HuH-7 (cell line): ENCODE data around the gene MRPS12.
"Not testable (repeated sequence)": the region's sequence is repeated elsewhere in the genome, so short reads cannot be mapped to it uniquely, and the experiment has no call there.

Experiments used
- DNase-seq: peaks from one replicate; pipeline ENCODE4 v3.0.0; 2011; ENCODE audit warnings: low spot score

MRPS12 gene

DNA sequence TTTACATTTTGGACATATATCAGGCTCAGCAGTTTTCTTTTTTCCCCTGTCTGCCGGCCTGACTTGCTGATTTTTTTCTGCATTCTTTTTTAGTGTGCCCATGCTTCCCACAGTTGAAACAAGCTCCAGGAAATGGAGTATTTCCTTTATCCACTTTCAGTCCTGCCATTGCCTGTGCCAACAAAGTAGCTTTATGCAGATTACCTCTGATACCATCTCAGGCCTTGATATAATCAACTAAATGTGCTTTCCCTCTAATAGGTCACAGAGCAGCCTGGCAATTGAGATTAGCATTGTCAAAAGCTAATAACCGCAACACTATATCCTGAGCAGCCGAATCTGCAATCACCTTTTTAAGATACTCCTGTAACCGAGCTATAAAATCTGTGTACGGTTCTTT lies 9.2 kb downstream of the MRPS12 start:
- no peak for DNase-seq

DNA sequence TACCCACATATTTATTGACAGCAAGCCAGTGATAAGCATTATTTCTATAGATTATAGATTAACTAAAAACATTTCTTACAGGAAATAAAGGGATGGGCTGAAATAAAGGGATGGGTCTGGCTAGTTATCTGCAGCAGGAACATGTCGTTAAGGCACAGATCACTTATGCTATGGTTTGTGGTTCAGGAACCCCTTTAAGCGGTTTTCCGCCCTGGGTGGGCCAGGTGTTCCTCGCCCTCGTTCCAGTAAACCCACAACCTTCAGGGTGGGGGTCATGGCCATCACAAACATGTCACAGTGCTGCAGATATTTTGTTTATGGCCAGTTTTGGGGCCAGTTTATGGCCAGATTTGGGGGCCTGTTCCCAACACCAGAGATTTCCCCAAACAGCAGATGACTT lies 10.7 kb downstream of the MRPS12 start:
- not testable (repeated sequence) for DNase-seq

DNA sequence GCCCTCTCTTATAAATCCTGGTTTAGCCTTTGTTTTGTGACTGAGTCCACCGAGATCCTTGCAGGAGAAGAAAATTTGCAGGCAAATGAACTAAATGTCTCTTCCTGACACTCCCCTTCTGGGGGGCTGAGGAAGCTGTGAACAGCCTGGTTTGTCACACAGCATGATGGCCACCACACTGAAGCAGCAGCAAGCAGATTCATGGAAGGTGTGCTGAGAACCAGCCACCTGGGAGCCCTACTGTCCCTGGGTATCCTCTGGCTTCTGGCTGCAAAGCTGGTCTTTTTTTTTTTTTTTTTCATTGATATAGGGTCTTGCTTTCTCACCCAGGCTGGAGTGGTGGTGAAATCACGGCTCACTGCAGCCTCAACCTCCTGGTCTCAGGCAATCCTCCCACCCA lies 11.2 kb downstream of the MRPS12 start:
- DNase-seq = no peak

DNA sequence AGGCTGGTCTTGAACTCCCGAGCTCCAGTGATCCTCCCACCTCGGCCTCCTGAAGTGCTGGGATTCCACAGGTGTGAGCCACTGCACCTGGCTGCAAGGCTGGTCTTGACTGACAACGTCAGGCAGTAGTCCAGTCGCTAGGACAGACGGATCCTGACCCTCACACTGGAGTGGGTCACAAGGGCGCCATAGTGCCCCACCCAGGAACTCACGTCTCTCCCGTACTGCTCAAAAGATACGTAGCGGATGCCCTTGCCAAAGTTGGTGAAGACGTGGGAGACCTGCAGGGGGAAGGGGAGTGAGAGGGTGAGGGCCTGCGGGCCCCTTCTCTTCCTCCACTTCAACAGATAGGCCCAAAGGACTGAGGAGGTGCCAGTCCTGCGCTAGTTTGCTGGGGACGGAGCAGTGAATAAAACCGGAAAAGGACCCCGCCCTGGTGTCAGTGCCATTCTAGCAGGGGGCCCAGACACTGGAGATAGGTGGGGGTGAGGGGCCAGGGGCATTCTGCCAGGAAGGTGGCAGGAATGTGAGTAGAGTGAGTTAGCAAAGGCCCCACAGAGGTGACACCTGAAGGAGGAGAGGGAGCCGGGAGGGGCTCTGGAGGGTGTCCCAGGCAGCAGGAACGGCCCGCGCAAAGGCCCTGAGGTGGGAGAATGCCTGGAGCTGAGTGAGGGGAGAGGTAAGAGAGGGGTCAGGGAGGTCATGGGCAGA lies 11.9 kb downstream of the MRPS12 start:
- DNase-seq = no peak

DNA sequence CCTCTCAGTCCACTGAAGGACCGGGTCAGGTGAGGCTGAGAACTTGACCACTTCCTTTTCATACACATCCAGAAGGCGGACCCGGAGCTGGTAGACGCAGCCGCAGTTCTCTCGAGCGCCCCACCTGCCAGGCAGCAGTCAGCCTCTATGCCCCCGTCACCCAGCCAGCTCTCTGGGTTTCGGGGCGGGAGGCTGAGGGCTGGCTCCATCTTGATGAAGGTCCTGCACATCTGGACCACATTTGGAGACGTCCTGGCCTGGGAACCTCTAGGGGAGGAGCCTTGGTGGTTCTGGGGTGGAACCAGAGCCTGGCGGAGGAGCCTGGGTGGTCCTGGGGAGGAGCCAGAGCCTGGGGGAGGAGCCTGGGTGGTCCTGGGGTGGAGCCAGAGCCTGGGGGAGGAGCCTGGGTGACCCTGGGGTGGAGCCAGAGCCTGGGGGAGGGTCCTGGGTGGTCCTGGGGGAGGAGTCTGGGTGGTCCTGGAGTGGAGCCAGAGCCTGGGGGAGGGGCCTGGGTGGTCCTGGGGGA lies 14.3 kb downstream of the MRPS12 start:
- DNase-seq = no peak

DNA sequence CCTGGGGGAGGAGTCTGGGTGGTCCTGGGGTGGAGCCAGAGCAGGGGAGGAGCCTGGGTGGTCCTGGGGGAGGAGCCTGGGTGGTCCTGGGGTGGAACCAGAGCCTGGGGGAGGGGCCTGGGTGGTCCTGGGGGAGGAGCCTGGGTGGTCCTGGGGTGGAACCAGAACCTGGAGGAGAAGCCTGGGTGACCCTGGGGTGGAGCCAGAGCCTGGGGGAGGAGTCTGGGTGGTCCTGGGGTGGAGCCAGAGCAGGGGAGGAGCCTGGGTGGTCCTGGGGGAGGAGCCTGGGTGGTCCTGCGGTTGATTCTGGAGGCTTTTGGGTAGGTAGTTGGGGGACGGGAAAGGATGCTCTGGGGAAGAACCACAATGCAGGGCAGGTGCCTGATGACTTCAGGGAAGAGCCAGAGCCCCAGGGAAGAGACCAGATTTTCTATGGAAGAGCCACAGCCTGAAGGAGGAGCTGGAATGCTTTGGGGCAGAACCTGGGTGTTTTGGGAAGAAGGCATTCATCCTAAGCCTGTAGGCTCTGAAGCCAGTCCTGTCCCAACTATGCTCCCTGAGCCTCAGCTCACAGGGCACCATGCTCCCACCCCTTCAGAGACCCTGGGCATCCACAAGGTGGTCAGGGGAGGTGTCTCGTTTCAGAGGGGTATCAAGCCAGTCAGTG lies 15.0 kb downstream of the MRPS12 start:
- DNase-seq = no peak

DNA sequence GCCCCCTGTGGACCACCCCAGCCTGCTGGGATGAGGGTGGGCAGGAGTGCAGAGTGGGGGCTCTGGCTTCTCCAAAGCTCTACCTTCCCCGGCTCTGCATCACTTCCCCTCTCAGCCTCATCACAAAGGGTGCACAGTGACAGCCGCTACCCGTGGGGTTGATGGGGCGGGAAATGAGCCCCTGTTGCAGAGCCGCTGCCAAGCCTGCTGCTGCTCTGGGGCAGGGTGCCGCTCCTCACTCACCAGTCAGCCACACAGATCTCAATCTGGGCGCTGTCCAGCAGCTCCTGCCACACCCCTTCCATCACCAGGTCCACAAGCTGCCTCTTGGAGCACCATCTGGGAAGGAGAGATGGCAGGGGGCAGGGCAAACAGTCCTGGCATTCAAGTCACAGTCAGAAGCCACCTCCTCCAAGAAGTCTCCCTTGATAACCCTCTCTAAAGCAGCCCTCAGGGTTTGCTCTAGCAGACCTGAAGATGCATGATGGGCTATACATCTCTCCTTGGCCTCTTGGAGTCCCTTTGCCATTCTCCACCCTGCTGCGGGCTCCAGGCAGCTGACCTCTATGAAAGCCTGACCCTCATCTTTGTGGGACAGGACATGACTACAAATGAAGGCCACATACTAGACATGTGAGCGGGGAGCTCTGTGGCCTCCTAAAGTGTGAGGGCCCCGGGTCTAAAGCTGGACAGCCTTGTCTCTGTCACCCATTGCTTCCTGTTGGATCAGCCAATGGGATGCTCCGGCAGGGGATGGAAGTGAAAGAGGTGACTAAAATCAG lies 15.7 kb downstream of the MRPS12 start:
- no peak for DNase-seq

DNA sequence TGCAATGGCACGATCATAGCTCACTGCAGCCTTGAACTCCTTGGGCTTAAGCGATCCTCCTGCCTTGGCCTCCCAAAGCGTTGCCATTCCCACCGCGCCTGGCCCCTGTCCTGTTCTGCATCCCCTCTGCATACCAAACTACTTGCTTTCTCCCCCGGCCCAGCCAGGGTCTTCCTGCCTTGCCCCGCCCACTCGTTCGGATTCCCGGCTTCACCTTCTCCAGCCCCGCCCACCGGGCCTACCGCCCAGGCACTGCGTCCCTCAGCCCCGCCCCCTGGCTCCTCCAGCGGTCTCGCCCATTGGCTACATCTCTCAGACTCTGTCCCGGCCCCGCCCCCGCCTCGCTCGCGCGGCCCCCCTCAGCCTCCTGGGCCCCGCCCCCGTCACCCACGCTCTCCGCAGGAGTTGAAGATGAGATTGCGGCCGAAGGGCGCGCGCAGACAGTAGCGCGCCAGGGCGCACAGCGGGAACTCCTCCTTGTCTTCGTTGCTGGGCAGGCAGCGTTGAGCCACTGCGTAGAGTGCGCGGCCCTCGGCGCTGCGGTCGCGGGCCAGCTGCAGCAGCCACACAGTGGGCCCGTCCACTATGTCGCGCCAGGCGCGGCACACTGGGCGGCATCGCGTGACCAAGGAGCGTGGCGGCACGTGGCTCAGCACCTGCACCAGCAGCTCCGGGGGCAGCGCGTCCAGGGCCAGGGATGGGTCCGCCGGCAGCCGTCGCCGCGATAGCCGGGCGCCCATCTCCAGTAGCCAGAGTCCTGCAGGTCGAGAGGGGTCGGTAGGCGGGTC lies 19.0 kb downstream of the MRPS12 start:
- DNase-seq = no peak

DNA sequence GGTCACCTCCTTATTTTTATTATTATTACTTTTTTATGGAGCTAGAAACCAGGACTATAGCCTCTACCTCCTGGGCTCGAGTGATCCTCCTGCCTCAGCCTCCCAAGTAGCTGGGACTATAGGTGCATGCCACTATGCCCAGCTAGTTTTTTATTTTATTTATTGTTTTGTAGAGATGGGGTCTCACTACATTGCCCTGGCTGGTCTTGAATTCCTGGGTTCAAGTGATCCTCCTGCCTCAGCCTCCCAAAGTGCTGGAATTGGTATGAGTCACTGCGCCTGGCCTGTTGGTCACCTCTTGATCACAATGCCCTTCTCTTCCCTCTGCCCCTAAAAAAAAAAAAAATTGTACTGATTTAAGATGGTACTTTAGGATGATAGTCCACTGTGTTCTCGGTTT lies 20.4 kb downstream of the MRPS12 start:
- no peak for DNase-seq

DNA sequence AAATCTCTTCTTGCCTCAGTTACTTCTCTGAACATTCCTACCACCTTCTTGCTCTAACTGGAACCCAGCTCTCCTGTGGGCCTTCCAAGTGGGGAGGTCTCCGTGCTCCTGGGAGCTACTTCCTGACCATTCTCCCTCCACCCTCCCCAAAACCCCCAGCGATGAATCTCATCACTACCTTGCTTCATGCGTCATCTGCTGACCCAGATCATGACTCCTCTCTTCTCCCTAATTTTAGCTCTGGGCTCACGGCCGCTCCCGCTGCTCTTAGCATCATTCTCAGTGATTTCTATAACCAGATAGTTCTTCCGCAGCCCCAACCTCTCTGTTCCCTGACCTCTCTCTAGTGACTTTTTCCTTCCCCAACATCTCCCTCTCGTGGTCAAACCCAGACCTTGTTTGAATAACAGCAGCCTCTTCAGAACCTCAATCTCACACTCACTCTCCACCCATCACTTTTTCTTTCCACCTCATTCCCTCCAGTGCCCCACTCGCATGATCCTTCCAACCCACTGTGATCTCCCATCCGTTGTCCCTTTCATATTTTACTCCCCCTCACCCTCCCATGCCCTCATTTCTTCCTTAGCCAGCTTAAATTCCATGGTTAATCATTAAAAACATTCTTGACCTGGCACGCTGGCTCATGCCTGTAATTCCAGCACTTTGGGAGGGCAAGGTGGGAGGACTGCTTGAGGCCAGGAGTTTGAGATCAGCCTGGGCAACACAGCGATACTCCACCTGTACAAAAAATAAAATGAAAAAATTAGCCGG lies 21.8 kb downstream of the MRPS12 start:
- DNase-seq = peak; percentile 83

DNA sequence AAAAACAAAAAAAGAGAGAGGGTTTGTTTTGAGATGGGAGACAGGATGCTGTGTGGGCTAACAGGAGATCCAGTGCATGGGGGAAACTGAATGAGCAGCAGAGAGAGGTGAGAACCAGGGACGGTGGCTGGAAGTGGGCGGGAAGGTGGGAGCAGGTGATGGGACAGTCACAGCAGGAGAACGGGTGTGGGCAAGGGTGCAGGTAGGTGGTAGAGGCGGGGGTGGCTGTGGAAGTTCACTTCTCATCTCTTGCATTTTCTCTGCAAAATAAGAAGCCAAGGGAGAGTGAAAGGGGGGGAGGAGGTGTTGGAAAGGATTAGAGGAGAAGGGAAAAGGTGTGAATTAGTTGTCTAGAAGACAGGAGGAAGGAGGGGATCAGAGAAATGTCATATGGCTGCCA lies 22.9 kb downstream of the MRPS12 start:
- no peak for DNase-seq

DNA sequence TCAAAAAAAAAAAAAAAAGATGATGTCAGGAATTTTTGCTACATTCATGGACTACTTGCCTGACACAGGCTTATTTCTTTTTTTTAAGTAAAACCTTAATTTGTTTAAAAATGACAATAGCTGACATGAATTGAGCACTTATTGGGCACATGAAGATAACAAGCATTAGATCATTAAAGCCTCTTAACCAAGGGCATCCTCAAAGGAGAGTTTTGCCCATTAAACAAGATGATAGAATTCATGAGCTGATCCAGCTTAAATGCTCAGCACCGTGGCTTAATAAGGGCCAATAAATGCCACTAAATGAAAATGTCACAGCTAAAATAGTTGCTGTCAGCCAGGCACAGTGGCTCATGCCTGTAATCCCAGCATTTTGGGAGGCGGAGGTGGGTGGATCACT lies 25.5 kb downstream of the MRPS12 start:
- DNase-seq = no peak

DNA sequence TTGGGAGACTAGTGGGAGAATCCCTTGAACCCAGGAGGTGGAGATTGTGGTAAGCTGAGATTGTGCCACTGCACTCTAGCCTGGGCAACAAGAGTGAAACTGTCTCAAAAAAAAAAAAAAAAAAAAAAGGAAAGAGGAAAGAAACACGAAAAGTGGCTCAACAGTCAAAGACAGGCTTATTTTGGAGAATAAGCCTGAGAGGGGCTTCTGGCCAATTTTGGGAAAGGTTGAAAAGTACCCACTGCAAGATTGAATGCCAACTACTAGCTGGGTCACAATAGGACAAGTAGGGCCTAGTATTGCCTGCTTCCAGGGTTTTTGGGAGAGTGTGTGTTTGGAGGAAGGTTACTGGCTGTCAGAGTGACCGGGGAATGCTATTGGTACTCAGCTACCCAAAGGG lies 27.6 kb downstream of the MRPS12 start:
- no peak for DNase-seq

DNA sequence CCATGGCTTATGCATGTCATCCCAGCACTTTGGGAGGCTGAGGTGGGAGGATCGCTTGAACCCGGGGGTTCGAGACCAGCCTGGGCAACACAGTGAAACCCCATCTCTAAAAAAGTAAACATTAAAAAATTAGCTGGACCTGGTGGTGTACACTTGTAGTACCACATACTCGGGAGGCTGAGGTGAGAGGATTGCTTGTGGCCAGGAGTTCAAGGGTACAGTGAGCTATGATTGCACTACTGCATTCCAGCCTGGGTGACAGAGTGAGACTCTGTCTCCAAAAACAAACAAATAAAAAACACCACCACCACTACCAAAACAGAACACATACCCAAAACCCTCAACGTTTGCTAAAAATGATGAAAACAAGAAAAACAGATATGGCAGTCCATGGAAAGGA lies 28.9 kb downstream of the MRPS12 start:
- DNase-seq = no peak

DNA sequence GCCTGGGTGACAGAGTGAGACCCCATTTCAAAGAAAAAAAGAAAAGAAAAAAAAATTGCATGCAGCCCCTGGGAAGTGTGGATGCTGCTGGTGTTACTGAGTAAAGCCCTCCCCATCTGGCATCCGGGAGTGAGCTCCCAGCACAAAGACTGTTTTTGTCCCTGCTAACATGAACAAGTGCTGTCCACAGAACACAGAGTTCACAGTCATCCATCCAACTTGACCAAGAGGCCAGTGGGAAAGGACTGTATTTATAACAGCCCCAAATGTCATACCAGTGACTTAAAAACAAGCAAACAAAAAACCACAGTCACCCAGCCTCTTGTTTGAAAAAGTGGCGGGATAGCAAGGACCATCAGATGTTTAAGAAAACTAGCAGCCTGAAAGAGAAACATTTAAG lies 34.0 kb downstream of the MRPS12 start:
- no peak for DNase-seq

DNA sequence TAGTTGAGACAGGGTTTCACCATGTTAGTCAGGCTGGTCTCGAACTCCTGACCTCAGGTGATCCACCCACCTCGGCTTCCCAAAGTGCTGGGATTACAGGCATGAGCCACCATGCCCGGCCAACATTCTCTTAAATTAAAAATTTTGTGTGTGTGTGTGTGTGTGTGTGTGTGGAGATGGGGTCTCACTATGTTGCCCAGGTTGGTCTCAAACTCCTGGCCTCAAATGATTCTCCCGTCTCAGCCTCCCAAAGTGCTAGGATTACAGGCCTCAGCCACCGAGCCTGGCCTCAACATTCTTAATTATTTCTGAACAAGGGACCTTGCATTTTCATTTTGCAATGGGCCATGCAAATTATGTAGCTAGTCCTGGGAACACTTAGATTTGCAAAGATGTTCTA lies 35.4 kb downstream of the MRPS12 start:
- not testable (repeated sequence) for DNase-seq

DNA sequence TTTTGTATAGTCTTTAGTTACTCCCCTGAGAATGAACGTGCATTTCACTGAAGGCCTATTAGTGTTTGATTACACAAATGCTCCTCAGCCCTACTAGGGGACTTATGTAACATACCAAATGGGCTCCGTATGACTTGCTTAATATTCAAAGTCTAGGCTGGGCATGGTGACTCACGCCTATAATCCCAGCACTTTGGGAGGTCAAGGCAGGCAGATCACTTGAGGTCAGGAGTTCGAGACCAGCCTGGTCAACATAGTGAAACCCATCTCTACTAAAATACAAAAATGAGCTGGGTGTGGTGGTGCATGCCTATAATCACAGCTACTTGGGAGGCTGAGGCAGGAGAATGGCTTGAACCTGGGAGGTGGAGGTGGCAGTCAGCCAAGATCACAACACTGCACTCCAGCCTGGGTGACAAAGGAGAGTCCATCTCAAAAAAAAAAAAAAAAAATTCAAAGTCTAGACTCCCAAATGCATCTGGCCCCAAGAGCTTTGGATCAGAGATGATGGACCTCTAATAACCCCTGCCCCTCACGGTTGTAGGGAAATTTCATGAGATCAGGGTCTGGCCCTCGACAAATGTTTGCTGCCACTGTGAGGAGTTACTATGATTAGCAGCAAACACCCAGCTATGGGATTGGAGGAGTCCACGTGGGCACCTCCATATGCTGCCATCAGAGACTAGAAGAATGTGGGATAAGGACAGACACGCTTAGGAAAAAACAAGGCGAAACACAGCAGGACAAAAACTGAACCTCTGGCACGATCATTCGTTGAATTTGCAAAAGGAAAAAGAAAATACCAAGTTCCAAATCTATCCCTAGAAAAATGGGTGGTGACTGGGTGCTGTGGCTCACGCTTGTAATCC lies 40.2 kb downstream of the MRPS12 start:
- no peak for DNase-seq

DNA sequence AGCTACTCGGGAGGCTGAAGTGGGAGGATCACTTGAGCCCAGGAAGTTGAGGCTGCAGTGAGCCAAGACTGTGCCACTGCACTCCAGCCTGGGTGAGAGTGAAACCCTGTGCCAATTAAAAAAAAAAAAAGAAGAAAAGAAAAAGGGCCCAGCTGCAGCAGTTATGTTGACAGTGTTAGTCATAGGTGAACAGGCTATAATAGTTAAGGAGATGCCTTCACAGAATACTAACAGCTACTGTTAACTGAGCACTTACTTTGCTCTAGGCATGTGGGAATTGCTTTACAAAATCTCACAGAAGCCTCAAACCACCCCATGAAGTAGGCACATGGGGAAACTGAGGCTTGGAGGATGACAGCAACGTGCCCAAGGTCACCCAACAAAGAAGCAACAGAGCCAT lies 40.9 kb downstream of the MRPS12 start:
- no peak for DNase-seq

DNA sequence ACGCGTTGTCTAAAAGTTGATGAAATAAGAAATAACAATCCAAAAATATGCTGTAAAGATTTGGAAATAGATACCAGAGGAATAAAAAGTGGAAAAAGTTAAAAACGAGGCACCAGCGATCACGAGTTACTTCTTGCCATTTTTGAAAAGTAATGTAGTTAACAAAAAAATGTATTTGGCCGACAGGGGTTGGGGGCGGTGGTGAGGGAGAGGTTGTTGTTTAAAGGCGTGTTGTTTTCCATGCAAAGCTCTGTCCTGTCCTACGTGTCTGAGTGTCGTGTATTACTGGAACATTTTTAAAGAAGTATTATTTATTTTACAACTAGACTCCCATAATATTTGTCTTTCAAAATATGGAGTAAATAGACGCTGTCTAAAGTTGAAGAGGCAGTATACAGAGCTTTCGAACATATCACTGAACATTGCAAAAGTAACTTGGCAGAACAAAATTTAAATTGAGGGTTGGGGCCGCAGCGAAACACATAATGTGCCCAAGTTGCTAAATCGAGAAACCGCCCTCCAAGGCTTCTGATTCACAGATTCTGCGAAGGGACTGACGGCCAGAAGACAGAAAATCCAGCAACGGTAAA lies 44.0 kb downstream of the MRPS12 start:
- no peak for DNase-seq
